HepG2 (cell line): ENCODE data around the gene PRDX2. TPM values are rescaled to one million over a fixed set of nuclear protein-coding genes. Genes with fewer than 3 reads are reported as not detected.

ENCODE experiments used
- ATF7 ChIP-seq, 2 experiments: fragments of 450-650 bp in 1 of 2; sonication (generic) in 1 of 2; formaldehyde crosslinking in 1 of 2; IDR thresholded peaks; 2 replicates each; pipeline versions ENCODE4 v1.4.0 to v1.6.1; 2016 to 2020; ENCODE audit warnings: antibody characterized with exemption in 1 of 2, mild to moderate bottlenecking in 1 of 2, missing genetic modification reagents in 1 of 2
- FOSL2 ChIP-seq: sonication (generic); formaldehyde crosslinking; IDR thresholded peaks from 2 replicates; pipeline ENCODE4 v1.4.0; 2020; ENCODE audit warnings: missing genetic modification reagents
- HHEX ChIP-seq: IDR thresholded peaks from 2 replicates; pipeline ENCODE4 v1.6.1; 2016; ENCODE audit warnings: control low read depth
- HINFP ChIP-seq: sonication (generic); formaldehyde crosslinking; IDR thresholded peaks from 2 replicates; pipeline ENCODE4 v1.4.0; 2020; ENCODE audit warnings: low read depth, mild to moderate bottlenecking, missing genetic modification reagents
- MED8 ChIP-seq: sonication (generic); formaldehyde crosslinking; IDR thresholded peaks from 2 replicates; pipeline ENCODE4 v1.8.1; 2023; ENCODE audit warnings: mild to moderate bottlenecking, missing genetic modification reagents; ENCODE audit not compliant: insufficient replicate concordance
- POGK ChIP-seq: sonication (generic); formaldehyde crosslinking; conservative IDR thresholded peaks from 2 replicates; pipeline ENCODE4 v1.8.0; 2022; ENCODE audit warnings: mild to moderate bottlenecking, moderate library complexity, missing genetic modification reagents
- REPIN1 ChIP-seq: sonication (generic); formaldehyde crosslinking; IDR thresholded peaks from 2 replicates; pipeline ENCODE4 v1.8.0; 2022; ENCODE audit warnings: missing genetic modification reagents, low read depth, mild to moderate bottlenecking, borderline replicate concordance
- REST ChIP-seq, 2 experiments: IDR thresholded peaks; 2 replicates each; pipeline ENCODE4 v1.6.1; 2011 to 2012; ENCODE audit warnings: low read length in 2 of 2, borderline replicate concordance in 1 of 2, low read depth in 1 of 2, mild to moderate bottlenecking in 1 of 2, moderate library complexity in 1 of 2
- SP140L ChIP-seq: sonication (generic); formaldehyde crosslinking; IDR thresholded peaks from 2 replicates; pipeline ENCODE4 v1.4.0; 2020; ENCODE audit warnings: missing genetic modification reagents, borderline replicate concordance
- TBL1XR1 ChIP-seq: fragments of 150-350 bp; IDR thresholded peaks from 2 replicates; pipeline ENCODE4 v1.6.1; 2014; ENCODE audit warnings: borderline replicate concordance, low read length; ENCODE audit not compliant: partially characterized antibody
- TRIM24 ChIP-seq: sonication (generic); formaldehyde crosslinking; IDR thresholded peaks from 2 replicates; pipeline ENCODE4 v1.8.0; 2022; ENCODE audit warnings: mild to moderate bottlenecking, missing genetic modification reagents
- ZC3H13 ChIP-seq: sonication (generic); formaldehyde crosslinking; IDR thresholded peaks from 2 replicates; pipeline ENCODE4 v1.8.1; 2023; ENCODE audit warnings: mild to moderate bottlenecking, missing genetic modification reagents, moderate library complexity
- ZC3H4 ChIP-seq: sonication (generic); formaldehyde crosslinking; IDR thresholded peaks from 2 replicates; pipeline ENCODE4 v1.4.0; 2020; ENCODE audit warnings: missing genetic modification reagents, borderline replicate concordance
- ZMYM2 ChIP-seq: sonication (generic); formaldehyde crosslinking; IDR thresholded peaks from 2 replicates; pipeline ENCODE4 v1.8.0; 2022; ENCODE audit warnings: mild to moderate bottlenecking, missing genetic modification reagents
- ZNF230 ChIP-seq: sonication (generic); formaldehyde crosslinking; IDR thresholded peaks from 2 replicates; pipeline ENCODE4 v1.4.0; 2020; ENCODE audit warnings: mild to moderate bottlenecking, missing genetic modification reagents
- ZNF513 ChIP-seq: sonication (generic); formaldehyde crosslinking; conservative IDR thresholded peaks from 2 replicates; pipeline ENCODE4 v1.5.0; 2020; ENCODE audit warnings: missing genetic modification reagents
- ZNF709 ChIP-seq: sonication (generic); formaldehyde crosslinking; IDR thresholded peaks from 2 replicates; pipeline ENCODE4 v1.5.0; 2020; ENCODE audit warnings: mild to moderate bottlenecking, missing genetic modification reagents
- ZNF724P ChIP-seq: sonication (generic); formaldehyde crosslinking; IDR thresholded peaks from 2 replicates; pipeline ENCODE4 v1.8.0; 2022; ENCODE audit warnings: missing genetic modification reagents, borderline replicate concordance
- ZNF841 ChIP-seq: sonication (generic); formaldehyde crosslinking; IDR thresholded peaks from 2 replicates; pipeline ENCODE4 v1.8.1; 2023; ENCODE audit warnings: missing genetic modification reagents, borderline replicate concordance
- polyA plus RNA-seq, 8 experiments: library from polyadenylated mRNA; depleted of rRNA in 3 of 8; stranded (reverse) in 7 of 8; unstranded in 1 of 8; fragments of >200 nt; fragmentation: Illumina TruSeq in 4 of 8; extraction: Trizol in 4 of 8; gene quantifications; 2 replicates each; pipeline versions ENCODE4 v1.2.1 to v1.2.3, GENCODE V29; 2011 to 2016; ENCODE audit warnings: low read depth in 4 of 8, missing spikeins in 1 of 8, mixed read lengths in 1 of 8; ENCODE audit not compliant: insufficient read depth in 1 of 8
- total RNA-seq, 5 experiments: library from RNA; depleted of rRNA; stranded (reverse); fragments of >200 nt; fragmentation: Illumina TruSeq; extraction: Trizol; gene quantifications; 2 replicates each; pipeline ENCODE4 v1.2.3, GENCODE V29; 2016; ENCODE audit warnings: low read depth in 1 of 5

The PRDX2 gene
- total and polyA plus RNA-seq, 2 of the 13 experiments (the other 11 are each of a cell fraction or from before 2014, with no cell fraction given): 218 to 381 TPM

- TF ChIP-seq ZNF513 (CRISPR knock-in tag): no peak
- TF ChIP-seq MED8 (CRISPR knock-in tag): no peak
- no peak for TF ChIP-seq POGK
- no peak for TF ChIP-seq TBL1XR1
- 0 out of 2 replicates have a peak, but pooled peaks have one; percentile 60 for TF ChIP-seq ZNF709 (CRISPR knock-in tag)
- no peak; the same call in 1 of the 2 replicates for TF ChIP-seq ZMYM2 (CRISPR knock-in tag)
- TF ChIP-seq ZC3H4: no peak
- TF ChIP-seq ZNF724P (CRISPR knock-in tag): 0 out of 2 replicates have a peak, but pooled peaks have one; percentile 27
- TF ChIP-seq REPIN1 (CRISPR knock-in tag): no peak; the same call in 1 of the 2 replicates
- TF ChIP-seq HHEX: no peak
- TF ChIP-seq HINFP (CRISPR knock-in tag): peak; percentile 59; the same call in 1 of the 2 replicates
- TF ChIP-seq ZNF230 (CRISPR knock-in tag): peak; percentile 83; the same call in 1 of the 2 replicates
- no peak for TF ChIP-seq REST (IDR thresholded peaks at IDR 0.05; ENCODE audit: borderline replicate concordance in 1 of 2, low read depth in 1 of 2, low read length in 2 of 2)
- no peak for TF ChIP-seq ATF7 (IDR thresholded peaks at IDR 0.05)
- 0 out of 2 replicates have a peak, but pooled peaks have one; percentile 18 for TF ChIP-seq ATF7 (CRISPR knock-in tag; IDR thresholded peaks at IDR 0.05)
- no peak for TF ChIP-seq SP140L (CRISPR knock-in tag)
- no peak for TF ChIP-seq ZC3H13
- TF ChIP-seq TRIM24 (CRISPR knock-in tag): no peak
- TF ChIP-seq ZNF841 (CRISPR knock-in tag): no peak
- 0 out of 2 replicates have a peak, but pooled peaks have one; percentile 8 for TF ChIP-seq FOSL2 (CRISPR knock-in tag)
These were observed 26.7 kb downstream of the PRDX2 start, which contains the start of gene HOOK2 (continued) for GRCh38 chr19:12774588-12775555.
